HG03025 (cell line): ENCODE data around the gene KRT13.

ENCODE experiments used
- ATAC-seq: cut with Tn5 transposase; IDR thresholded peaks from one replicate; pipeline ENCODE4 v1.9.1; 2021; ENCODE audit warnings: mild to moderate bottlenecking, moderate library complexity; ENCODE audit not compliant: unreplicated experiment, low FRiP score

KRT13 gene

GRCh38 chr17:41521574-41522261 lies 16.3 kb upstream of the KRT13 start:
- ATAC-seq = no peak

DNA sequence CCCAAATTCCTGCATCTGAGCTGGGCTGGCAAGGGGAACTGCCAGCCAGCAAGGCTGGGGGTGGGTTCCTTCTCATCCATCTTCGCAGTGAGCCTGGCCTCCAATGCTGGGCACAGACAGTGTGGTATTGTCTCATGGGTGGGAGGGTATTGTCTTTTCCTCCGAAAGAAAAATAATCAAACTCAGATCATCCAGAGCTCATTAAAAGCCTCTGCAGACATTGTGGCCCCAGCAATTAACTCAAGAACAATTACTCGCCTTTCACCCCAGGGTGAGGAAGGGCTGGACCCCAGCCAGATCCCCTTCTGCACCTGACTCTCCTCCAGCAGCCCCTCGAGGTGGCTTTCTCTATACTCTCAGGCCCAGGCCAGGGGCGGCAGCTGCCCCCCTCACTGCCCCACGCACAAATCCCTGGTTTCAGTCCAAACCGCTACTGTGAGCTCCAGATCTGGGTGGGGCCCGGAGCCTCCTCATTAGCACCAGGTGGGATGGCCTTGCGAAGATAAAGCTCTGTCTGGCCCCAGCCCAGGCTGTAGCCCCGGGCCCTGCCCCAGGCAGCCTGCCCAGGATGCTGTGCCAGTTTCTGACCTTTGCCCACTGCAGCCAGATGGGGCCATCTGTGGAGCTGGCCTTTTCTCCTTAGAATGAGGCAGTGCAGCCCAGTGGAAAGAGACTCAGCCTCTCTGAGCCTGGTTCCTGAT lies 15.6 kb upstream of the KRT13 start:
- ATAC-seq = no peak

- no peak for ATAC-seq
Observed at GRCh38 chr17:41519501-41520224, 14.3 kb upstream of the KRT13 start.

GRCh38 chr17:41518789-41519449 lies 13.5 kb upstream of the KRT13 start, which contains the start of gene KRT15:
Gene KRT15, minus strand, starts transcription at chr17:41518890. Its CDS starts 63 bp downstream, at chr17:41518827.
- no peak for ATAC-seq

DNA sequence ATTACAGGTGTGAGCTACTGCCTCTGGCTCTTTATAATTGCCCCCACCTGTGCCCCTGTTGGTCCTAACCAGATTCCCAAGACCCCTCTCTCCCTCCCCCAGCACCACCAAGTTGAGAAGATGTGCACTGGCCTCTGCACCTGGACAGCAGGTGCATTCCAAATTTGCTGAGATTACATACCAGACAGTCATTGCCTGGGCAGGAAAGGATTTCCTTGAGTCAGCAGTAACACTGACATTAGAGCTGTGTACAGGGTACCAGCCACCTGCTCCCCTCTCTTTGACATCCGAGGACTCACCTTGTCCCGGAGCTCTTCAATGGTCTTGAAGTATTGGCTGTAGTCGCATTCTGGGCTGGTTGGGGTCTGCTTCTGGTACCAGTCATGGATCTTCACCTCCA lies 12.6 kb upstream of the KRT13 start:
- no peak for ATAC-seq

GRCh38 chr17:41516830-41517283 lies 11.4 kb upstream of the KRT13 start:
- no peak for ATAC-seq

DNA sequence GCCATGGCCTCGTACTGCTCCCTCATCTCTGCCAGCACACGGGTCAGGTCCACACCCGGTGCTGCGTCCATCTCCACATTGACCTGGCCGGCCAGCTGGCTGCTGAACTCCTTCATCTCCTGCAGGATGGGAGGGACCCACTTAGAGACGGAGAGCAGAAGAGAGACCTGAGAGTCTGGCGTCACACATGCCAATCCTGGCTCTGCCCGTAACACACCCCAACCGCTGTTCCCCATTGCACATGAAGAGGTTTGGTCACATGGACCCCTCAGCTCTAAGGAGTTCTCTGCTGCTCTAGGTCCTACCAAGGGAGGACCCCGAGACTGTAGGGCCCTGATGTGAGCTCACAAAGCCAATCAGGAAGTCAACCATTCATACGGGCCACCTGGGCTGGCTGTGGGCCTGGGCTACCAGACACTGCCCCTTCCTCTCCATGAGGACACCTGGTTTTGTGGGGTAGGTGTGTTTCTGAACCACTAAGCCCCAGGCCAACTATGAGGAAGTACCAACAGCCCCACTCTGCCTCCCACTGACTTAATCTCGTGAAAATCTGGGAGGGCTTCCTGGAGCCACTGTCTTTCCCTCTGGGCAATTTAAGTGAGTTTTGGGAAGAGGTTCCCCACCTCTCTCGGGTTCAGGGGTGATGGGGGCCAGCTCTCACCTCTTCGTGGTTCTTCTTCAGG lies 10.9 kb upstream of the KRT13 start:
- ATAC-seq = no peak

- ATAC-seq = no peak
Observed at GRCh38 chr17:41513168-41513547, 7.7 kb upstream of the KRT13 start.

DNA sequence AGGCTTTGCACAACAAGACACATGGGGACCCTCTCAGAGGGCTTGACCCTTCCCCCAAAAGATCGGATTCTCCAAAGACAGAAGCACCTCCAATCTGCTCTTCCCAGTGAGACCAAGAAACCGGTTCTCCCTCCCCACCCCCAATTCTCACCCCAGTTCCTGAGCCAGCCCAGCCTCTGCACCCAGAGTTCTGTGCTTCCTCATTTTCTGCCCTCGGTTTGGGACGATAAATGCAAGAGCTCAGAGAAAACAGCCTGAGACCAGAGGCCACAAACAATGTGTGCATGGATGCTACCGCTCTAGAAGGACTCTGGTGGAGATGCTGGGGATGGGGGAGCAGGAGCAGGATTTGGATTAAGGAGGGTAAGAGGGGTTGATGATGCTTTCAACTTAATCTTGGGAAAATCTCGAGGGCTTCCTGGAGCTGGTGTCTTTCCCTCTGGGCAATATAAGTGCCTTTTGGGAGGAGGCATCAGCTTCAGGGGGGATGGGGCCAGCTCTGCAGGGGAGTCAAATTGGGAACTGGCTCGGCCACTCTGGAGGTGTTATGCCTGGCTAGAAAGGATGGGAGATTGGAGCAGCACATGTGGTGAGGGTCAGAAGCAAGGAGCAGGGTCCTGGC lies 7.2 kb upstream of the KRT13 start:
- no peak for ATAC-seq

DNA sequence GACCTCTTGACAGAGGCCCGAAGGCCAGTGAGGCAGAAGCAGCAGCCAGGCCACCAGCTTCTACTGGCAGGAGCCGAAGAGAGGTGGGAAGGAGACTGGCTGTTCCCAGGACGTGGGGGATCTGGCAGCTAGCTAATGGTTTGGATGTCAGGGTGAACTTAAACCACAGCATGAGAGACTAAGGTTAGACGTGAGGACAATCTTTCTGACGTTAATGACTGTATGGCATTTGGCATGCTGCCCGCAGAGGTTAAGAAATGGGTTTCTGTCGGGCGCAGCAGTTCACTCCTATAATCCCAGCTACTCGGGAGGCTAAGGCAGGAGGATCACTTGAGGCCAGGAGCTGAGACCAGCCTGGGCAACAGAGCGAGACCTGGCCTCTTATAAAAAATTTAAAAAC lies 6.3 kb upstream of the KRT13 start:
- ATAC-seq = no peak

- no peak for ATAC-seq
Observed at GRCh38 chr17:41511116-41511515, 5.7 kb upstream of the KRT13 start.

DNA sequence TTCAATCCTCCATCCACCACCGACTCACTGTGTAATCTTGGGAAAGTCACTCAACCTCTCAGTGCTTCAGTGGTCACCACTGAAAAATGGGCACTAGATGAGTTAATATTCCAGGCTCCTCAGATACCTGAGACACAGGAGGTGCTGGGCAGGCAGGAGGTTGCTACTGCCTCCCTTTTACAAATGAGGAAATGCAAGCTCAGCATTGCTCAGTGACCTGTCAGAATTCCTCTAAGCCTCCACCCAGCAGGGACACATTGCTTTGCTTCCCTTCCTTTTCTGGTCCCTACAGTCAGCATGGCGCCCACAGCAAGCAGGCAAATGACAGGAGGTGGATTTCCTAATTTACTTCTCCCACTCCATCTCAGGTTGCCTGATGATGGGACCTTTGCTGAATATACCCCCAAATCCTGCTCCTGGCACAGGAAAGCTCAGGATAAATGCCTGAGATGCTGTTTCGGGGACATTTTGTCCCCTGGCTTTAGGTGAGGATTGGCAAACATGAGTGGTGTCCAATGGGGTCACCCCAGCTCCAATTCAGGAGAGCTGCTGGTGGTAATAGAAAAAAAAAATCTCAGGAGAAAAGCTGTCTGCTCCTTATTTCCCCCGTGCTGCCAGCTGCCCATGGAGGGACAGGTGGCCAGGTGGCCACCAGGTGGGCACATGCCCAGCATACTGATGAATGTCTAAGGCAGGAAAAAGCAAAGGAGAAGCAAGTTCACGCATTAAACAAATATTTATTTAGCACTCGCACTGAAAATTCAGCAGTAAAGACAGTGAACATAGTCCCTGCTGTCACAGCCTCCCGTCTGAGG lies 5.0 kb upstream of the KRT13 start:
- ATAC-seq = no peak

DNA sequence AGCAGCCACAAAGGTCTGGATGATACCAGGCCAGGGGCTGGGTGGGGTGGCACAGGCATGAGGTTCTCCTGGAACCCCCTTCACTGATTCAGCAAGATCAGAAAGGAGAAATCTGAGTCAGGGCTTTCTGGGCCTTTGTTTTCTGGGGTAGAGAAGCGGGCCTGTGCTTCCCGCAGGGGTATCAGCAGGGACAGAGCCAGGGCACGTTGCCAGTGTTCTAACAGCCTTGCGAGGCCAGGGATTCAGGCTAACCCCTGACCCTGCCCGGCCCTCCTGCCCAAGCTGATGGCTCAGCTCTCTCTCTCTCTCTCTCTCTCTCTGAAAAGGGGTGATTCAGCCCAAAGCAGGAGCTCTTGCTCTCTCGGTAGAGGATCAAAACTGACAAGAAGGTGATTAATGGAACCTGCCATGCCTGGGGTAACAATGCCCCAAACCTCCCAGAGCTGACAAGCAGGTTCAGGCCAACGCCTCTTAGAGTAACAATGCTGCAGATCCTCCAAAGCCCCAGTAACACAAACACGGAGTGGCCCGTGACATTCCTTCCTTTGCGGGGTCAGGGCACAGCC lies 2.0 kb upstream of the KRT13 start:
- no peak for ATAC-seq

GRCh38 chr17:41505809-41506767 lies 676 bp upstream of the KRT13 start:
- no peak for ATAC-seq

DNA sequence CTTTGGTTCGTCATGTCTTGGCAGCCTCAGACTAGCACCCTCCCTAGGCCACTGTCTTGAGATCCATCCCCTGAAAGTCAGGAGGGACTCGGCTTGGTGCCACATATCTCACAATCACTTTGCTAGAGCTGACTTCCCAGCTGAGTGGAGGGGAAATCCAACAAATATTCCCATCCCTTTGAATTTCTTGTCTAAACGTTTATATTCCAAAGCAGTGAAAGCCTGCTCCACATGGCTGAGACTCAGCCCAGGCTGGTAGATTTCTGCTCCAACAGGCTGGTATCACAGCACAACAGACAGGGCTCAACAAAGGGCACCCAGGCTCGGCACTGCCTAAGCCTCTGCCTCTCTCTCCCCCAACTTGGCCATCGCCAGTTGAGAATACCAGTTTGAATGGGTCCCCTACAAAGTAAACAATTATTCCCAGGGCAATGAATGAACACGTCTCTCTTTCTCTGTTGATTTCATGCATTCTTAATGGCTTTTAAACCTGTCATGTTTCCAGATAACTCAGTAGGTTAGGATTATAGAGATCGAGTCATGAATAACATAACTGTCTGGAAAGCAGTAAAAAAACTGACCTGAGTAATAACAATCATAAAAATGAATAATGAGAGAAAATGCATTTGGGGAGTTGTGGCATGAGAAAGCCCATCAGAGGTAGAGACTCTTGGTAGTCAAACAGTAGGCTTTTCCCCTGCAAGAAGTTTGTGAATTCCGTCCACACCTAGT lies 1.0 kb downstream of the KRT13 start:
- ATAC-seq = no peak

DNA sequence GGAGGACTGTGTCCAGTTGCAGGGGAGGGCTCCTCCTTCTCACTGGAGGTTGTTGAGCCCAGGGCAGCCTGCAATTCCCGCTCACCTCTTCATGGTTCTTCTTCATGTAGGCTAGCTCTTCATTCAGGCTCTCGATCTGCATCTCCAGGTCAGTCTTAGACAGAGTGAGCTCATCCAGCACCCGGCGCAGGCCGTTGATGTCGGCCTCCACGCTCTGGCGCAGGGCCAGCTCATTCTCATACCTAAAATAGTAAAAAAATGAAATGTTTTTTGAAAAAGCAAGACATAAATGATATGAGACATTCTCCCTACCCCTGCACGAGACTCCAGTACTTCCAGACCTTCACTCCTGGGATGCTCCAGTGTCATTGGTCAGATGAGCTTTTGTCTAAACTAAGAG lies 2.2 kb downstream of the KRT13 start:
- ATAC-seq = no peak
